Inflammatory macrophage treated with lipopolysaccharide for 4 hours (primary cell): ENCODE data around the gene ATP2A1.
"Not testable (repeated sequence)": the region's sequence is repeated elsewhere in the genome, so short reads cannot be mapped to it uniquely, and the experiment has no call there.

Experiments
- DNase-seq: peaks from one replicate; pipeline ENCODE4 v3.0.0-alpha.2; 2020

Gene ATP2A1

DNA sequence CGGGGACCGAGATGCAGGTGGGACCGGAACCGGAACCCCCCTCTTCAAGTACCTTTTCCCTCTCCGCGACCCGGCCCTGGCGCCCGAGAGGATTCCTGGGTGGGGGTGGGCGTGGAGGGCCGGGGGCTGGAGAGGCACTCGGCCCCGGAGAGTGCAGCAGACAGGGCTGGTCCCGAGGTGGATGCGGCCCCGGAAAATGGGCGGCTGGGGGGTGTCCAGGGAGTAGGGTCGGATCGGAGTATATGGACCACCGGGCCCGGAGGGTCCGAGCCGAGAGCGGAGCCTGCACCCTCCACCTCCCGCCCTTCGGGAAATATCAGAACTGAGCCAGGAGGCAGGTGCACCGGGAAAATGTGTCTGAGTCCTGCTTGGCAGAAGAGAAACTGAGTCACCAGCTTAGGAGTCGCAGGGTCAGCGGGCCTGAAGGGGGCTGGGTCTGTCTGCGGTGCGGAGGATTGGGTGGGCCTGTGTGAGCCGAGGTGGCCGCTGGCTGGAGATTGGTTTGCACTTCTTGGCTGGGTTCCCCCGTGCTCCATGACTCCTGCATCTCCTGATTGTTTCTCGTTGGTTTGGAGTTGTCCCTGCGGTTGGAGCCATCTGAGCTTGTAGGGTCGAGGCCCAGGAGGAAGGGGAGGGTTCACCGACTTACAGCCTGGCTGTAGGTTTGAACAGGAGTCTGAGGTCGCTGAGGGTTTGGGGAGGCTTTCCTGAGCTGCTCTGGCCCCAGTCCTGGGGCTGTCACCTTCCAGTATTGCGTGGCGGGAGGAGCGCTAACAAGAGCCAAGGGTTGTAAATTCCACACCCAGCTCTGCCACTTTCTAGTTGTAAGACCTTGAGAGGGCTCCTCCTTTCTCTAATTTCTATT lies 14.1 kb upstream of the ATP2A1 start:
- DNase-seq, result no peak

DNA sequence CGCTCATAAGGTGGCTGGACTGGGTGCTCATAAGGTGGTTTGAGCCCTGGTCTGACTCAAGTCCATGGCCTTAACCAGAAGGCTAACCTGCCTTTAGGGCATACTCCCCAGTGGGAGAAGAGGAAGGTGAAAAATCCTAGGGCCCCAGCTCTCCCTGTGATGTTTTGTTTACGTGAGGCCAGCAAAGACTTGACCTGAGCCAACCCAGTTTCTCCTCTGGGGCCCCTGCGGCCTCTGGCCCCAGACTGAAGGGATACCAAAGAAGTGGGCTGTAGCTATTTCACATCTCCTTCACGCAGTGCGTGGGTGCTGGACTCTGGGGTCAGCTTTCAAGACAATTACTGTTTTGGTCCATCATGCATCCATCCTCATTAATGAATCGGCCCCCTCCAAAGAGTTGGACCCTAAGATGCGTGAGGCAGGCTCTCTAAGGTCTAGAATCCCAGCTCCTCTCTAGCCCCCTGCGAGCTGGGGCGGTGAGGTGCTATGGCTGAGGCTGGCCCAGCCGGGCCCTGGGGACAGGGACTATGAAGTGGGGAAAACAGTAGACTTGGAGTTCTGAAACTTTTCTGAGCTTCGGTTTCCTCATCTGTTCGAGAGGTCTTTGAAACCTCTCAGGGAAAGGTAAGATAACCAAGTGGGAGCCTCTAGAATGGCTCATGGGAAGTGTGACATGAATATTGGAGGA lies 13.1 kb upstream of the ATP2A1 start:
- DNase-seq, result no peak

DNA sequence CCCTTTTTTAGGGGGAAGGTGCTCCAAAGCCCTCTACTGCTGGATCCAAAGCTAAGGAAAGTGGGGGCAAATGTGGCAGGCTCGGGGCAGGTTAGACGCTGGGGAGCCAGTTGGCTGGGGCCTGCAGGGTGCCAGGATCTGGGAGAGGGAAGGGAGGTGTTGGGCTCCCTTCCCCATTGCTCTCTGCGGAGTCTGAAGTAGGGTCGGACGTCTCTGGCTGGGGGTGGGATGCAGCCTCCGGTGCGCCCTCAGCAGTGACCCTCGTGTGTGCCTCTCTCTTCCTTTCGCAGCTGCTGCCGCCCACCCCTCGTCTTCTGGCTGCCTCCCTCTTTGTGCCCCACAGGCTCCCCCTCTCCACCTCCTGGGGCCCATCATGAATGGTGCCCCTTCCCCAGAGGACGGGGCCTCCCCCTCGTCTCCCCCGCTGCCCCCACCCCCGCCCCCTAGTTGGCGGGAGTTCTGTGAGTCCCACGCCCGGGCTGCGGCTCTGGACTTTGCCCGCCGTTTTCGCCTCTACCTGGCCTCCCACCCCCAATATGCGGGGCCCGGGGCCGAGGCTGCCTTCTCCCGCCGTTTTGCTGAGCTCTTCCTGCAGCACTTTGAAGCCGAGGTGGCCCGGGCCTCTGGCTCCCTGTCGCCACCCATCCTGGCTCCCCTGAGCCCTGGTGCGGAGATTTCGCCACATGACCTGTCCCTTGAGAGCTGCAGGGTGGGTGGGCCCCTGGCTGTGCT lies 12.4 kb upstream of the ATP2A1 start:
- DNase-seq, result no peak

DNA sequence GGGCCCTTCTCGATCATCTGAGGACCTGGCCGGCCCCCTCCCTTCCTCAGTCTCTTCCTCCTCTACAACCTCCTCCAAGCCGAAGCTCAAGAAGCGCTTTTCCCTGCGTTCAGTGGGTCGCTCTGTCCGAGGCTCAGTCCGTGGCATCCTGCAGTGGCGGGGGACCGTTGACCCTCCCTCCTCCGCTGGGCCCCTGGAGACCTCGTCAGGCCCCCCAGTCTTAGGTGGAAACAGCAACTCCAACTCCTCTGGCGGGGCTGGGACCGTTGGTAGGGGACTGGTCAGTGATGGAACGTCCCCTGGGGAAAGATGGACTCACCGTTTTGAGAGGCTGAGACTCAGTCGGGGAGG lies 11.9 kb upstream of the ATP2A1 start:
- no peak for DNase-seq

DNA sequence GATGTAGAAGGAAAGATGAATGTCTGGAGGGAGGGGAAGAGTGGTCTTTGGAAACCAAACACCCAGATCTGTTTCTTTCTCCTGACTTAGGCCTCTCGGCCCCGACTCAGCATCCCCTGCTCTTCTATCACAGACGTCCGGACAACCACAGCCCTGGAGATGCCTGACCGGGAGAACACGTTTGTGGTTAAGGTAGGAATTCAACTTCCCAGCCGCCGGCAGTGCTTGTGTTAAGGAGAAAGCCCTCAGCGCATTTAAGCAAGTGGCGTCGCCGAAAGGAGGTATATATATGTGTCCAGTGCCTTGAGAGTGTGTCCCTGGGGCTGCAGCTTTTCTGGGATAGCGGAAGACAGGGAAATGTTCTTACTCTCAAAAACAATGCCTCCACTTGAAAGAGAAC lies 11.0 kb upstream of the ATP2A1 start:
- no peak for DNase-seq

- DNase-seq, result not testable (repeated sequence)
These were observed 10.6 kb upstream of the ATP2A1 start for GRCh38 chr16:28867646-28868045.

GRCh38 chr16:28869201-28869600 lies 9.1 kb upstream of the ATP2A1 start:
- no peak for DNase-seq

DNA sequence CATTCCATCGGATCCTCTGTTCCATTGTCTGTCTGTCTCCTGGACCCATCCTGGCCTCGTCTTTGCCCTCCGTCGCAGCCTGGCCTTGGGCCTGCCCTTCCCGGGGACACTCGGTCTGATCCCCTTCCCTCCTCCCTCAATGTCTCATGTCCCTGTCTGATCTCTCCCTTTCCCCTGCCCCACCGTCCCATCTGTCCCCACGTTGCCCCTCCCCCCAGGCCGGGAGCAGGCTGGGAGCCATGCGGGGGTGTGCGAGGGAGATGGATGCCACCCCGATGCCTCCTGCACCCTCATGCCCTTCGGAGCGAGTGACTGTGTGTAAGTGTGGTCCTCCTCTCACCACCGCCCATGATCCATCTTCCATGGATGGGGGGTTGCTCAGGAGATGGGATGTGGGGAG lies 5.3 kb upstream of the ATP2A1 start:
- DNase-seq, result no peak

- DNase-seq, result peak; percentile 19
These were observed 4.6 kb upstream of the ATP2A1 start for GRCh38 chr16:28873543-28874201.

DNA sequence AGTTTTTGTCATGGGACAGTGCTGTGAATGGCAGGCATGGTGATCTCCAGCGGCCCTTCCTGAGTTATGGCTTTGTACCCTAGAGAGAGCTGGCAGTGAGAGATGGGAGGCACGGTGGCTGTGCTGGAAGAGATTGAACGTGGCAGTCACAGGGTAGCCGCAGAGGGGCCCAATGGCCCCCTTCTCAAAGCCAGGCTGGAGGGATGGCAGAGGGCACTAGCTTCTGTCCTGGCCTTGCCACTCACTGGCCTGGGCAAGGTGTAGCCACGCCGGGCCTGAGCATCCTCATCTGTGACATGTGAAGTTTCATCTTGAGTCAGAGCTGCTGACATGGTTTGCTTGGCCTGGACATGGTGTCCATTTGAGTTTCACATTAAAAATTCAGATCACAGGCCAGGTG lies 3.9 kb upstream of the ATP2A1 start:
- DNase-seq, result no peak

DNA sequence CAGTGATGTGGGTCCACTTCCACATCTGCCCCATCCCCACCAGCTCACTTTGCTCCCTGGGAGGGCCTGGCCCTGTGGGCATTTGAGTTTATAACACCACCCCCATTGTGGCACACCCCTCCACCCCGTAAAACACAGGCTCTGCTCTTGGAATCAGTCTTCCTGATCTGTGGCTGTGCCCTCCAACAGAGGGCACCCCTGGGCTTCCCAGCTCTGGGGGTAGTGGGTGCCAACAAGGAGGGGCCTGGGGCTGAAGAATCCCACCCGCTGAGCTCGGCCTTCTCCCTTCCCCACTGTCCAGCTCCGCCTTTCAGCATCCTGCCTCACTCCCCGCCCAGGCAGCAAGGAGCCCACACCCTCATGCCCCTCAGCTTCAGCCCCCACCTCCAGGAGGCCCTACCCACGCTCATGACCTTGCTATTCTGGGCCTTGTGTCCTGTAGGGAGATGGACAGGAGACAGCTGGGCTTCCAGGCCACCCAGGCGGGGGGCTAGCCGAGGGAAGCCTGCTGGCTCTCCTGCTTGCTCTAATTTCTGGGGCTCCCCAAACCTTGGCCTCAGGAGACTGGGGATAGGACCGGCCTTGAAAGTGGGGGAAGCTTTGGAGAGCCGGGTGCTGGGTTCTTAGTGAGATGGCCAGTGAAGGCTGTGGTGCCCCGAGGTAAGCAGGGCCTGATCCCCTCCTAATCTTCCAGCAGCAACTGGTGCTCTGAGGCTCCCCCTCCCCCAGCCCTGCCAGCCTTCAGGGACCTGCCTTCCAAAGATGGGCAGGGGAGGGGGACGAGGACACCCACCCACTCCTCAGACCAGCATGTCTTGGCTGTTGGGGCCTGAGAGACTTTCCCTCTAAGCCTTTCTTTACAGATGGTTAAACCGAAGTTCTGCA lies 2.9 kb upstream of the ATP2A1 start:
- no peak for DNase-seq

DNA sequence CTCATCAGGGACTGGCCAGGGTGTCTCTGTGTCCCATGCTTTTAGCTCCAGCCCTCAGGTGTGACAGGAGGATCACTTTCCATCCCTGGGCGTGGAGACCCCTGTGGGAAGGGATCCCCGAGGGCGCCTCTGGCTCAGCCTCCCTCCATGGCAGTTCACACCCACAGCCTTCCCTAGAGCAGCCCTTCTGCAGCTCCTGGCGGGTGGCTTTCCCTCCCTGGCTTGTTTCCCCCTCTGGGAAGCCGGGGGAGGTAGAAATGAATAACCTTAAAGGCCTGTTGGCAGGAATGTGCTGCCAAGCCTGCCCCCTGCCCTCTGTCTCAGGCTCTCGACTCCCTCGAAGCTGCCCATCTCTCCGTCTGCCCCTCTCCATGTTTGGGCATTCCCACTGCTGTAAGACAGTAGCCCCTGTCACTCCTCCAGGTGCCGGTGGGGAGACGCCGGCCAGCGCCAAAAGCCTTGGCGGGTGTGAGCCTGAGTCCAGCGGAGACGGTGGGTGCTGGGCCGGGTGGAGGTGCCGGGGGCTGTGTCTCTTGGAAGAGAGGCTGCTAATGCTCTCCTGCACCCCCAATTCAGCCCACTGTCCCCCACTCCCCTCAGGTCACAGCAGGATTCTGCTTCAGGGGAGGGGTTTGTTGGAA lies 2.1 kb upstream of the ATP2A1 start:
- DNase-seq, result no peak

DNA sequence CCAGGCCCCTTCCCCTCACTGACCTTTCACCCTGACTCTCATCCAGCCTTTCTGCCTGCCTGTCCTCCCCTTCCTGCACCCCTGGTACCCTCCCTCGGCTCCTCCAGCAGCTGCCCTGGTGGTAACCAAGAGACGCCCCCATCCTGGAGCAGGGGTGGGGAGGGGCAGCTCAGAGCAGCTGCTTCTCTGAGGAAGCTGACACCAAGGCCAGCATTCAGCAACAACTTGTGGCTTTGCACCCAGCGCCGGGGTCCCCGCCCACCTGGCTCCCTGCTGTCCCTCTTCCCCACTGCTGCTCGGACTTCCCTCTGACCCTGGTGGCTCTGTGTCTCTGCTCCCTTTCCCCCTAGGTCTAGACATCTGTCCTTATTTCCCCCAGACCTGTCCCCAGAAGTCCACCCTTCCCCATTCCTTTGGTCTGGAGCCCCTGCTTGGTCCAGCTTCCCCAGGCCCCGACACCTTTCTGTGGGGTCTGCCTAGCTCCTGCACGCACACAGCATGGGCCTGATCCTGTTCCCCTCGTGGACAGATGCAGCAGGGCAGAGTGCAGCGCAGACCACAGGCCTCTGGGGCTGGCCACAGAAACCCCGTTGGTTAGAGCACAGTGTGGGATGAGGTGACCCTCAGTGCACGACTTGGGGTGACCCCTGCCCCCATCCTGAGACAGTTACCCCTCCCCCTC lies 1.2 kb upstream of the ATP2A1 start:
- DNase-seq, result no peak

DNA sequence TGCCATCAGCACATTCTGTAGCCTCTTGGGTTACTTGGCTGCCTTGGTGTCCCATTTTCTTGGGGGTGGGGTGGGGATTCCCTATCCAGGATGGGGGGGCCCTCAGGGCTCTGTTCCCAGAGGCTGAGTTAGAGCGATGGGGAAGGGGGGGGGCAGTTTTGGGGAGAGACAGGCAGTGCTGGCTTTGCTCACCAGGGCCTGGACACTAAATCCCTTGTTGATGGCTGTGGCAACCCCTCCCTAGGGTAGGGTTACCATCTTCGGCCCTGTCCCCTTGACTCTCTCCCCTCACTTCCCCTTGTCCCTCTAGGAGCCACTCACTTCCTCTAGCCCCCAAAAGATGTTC lies 660 bp upstream of the ATP2A1 start:
- DNase-seq, result no peak

GRCh38 chr16:28879261-28879840 lies 1.1 kb downstream of the ATP2A1 start:
- DNase-seq, result no peak

DNA sequence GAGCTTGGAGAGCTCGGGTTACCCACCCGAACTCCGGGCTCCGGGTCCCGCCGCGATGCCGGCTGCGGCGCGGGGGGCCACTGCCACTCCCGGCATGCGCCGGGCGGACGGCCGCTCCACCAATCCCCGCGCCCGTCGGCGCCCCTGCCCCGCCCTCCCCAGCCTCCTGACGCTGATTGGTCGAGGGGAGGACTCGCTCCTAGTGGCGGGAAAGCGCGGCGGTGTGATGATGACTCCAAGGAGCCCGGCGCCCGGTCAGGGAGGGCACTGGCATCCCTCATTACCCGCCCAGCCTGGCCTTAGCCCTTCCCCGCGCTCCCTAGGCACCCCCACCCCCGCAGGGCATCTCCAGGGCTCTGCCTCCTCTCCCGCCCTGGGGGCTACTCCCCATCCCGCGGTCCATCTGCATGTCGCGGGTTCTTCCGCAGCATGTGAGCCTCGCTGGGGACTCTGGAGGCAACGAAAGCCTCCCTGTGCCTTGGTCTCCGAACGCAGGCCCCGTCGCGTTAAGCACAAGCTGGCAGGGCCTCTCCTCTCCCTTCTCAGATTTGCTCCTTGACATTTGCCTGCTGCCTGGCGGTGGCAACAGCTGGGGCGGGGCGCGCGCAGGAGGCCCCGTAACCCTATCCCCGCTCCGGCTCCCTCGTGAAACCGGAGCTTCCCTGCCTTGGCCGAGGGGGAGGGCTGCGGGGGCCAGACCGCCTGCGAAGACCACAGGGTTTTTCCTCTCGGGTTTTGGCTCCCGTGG lies 1.7 kb downstream of the ATP2A1 start:
- peak; percentile 86 for DNase-seq

DNA sequence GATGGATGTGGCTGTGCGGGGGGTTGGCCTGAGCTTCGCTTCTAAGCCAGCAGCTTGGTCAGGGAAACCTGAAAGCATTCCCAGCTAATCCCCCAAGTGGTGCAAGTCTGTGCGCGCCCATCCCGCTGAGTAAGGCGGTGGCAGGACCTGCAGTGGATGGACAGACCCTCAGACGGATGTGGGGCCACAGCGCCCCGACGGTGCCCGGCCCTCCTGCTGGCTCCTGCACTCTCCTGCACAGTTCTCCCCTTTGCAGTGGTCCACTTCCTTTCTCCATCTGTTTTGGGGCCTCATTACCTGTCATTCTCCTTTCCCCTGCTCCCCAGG lies 2.3 kb downstream of the ATP2A1 start:
- DNase-seq, result no peak

GRCh38 chr16:28880955-28881354 lies 2.7 kb downstream of the ATP2A1 start:
- DNase-seq, result no peak

- DNase-seq, result not testable (repeated sequence)
These were observed 3.3 kb downstream of the ATP2A1 start for GRCh38 chr16:28881565-28881964.

DNA sequence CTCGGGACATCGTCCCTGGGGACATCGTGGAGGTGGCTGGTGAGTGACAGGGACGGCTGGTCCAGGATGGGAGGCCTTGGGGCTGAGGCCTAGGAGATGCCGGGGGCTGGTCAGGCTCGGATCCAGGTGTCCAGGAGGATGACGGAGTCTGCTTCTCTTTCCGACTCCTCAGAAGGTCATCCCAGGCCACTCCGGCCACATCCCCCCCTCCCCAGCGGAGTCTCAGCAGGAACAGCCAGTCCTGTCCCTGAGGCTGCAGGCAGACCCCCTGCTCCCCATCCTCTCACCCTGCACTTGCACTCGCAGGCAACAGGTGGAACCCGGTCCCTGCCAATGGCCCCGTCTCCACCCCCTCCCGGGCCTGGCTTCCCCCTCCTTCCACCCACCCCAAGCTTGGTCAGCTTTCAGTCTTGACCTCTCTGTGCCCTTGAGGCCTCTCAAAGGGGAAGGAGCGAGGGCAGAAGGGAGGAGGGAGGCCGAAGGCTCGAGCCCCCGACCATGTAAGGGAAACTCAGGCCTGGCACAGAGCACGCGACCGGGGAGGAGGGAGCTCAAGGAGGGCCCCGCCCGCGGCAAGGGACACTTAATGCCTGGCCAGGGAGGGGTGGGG lies 4.4 kb downstream of the ATP2A1 start:
- no peak for DNase-seq
